GM19025 (cell line): Measurements from ENCODE around the gene GALM.
"Not testable (repeated sequence)": the region's sequence is repeated elsewhere in the genome, so short reads cannot be mapped to it uniquely, and the experiment has no call there.

Experiments
- ATAC-seq: cut with Tn5 transposase; IDR thresholded peaks from one replicate; pipeline ENCODE4 v1.9.1; 2021; ENCODE audit warnings: mild to moderate bottlenecking, low read depth, moderate library complexity; ENCODE audit not compliant: unreplicated experiment

GALM gene

DNA sequence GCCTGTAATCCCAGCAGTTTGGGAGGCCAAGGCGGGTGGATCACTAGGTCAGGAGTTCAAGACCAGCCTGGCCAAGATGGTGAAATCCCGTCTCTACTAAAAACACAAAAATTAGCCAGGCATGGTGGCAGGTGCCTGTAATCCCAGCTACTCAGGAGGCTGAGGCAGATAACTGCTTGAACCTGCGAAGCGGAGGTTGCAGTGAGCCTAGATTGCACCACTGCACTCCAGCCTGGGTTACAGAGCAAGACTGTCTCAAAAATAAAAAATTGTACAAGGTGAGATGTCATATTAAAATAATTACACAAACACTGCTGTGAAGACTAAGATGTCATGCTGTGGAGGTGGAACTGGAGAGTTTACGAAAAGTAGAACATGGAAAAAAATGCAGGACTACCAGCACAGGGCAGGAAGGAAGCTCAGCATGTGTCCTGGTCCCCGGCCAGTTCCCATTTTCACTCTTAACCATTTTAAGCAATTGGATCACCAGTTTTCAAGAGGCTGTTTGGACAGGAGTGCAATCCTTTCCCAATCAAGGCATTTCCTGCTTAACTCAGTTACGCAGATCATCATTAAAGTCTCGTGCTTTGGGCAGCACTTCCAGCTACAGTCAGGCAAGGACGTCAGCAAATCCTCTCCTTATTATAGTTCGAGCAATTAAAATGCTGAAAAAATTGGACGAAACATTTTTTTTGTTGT is 71.2 kb downstream of the GALM start:
- not testable (repeated sequence) for ATAC-seq

DNA sequence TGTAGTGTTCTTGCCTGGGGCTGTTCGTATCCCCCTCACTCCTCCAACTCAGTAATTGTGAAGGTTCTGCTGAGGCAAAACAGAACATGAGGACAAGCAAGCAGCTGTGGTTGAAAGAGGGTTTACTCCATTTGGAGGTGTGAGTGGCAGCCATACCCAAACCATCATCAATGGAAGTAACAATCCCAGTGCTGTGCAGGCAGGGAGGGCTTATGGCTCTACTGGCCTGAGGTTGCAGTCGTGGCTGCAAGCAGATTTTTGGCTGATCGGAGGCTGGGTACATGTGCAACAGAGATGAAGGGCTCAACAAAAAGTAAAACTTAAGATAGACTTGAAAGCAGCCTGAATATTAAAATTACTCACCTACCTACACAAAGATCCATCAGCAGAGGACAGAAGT is 72.0 kb downstream of the GALM start:
- ATAC-seq: no peak

DNA sequence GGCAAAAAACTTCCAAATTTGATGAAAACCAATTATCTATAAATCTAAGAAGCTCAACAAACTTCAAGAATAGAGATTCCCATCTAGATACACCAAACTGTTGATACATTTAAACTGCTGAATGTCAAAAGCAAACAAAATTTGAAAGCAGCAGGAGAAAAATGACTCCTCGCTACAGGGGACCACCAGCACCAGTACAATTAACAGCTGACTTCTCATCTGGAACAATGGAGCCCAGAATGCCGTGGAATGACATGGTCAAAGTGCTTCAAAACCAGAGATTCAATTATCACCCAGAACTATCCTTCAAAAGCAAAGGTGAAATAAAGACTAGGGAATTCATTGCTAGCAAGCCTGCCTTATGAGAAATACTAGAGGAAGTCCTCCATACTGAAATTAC is 73.6 kb downstream of the GALM start:
- no peak for ATAC-seq

DNA sequence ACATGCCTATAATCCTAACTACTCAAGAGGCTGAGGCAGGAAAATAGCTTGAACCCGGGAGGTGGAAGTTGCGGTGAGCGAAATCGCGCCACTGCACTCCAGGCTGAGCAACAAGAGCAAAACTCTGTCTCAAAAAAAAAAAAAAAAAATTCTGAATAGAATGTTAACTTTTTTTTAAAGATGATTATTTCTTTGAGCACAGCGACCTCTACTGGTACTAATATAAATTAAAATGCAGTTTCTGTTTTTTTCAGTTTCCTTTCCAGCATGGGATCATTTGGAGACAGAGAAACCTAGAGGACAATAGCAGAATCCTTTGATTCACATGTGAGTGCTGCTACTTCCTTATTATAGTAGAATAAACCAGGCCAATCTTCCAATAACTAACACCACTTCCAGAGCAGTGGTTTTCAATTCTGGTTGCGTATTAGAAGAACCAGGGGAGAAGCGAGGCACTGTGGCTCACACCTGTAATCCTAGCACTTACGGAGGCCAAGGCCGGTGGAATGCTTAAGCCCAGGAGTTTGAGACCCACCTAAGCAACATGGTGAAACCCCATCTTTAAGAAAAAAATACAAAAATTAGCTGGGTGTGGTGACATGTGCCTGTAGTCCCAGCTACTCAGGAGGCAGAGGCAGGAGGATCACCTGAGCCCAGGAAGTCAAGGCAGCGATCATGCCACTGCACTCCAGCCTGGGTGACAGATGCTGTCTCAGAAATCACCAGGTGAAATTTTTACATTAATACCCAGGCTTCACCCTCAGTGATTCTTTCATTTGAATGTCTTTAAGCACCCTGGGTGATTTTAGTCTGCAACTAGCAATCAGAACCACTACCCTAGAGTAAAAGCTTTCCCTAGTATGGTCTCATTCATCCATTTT is 75.2 kb downstream of the GALM start:
- no peak for ATAC-seq

DNA sequence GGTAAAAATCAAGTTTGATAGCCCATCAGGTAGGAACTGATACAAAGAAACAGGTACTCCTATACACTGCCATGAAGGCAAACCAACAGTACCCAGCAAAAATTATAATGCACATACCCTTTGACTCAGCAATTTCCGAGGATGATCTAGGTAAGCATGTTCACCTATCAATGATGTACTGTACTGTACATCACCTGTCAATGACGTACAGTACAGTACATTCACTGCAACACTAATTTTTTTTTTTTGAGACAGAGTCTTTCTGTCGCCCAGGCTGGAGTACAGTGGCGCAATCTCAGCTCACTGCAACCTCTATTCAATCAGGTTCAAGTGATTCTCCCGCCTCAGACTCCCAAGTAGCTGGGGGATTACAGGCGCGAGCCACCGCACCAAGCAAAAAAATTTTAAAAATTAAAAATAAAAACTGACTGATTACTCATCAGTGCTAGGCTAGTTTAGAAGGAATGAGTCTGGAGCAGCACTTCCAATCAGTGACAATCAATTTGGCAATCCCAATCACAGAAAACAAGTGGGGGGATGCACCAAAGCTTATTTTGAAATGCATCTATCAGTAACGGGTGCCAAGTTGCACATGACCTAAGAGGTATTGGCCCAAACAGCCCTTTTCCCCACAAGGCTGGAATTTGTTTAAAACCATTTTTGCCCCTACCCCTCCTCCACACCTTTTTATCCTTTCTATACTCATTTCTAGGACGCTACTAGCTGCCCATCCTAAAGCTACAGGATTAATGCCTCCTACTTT is 77.1 kb downstream of the GALM start:
- ATAC-seq: no peak

DNA sequence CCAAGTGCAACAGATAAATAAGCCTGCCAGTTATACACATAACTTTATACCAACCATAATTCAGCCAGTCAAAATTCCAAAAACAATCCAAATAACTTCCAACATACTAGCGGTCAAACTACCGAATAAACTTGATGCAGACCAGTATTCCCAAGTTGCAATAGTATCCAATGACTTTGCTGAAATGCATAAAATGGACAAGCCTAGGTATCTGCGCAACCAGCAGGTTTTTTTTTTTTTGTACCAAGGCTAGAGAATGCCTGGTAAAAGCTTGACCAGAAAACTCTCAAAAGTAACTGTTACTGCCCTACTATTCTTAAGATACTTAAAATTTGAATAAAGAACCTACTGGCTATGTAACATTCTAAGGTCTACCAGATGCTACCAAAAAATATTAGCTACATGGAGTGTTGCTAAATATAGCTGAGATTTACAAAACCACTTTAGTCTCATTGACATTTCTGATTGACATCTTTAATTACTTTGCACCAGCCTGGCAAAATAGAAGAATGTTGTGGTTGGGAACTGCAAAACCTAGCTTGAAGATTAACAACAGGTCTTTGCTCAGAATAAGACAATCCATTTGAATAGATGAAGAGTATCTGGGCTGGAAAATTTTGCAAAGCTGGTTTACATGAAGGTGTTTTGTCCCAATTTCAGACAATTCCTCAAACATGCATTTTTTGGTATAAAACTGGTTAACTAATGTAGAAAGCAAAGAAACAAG is 77.9 kb downstream of the GALM start:
- ATAC-seq: no peak

DNA sequence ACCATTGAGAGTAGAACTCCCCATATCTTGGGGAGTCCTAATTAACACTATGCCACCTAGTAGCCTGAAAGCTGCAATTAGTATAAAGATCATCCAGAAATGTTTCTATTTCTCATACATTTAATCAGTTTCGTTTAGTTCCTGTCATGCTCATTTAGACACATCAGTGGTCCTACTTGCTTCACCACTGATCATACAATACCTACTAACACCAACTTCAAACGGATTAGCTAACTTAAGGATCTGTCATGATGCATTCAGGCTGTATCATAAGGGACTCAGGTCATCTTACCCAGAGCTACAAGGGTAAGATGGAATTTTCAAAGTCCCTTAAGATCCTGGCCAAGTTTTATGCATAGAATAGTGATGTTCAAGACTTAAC is 78.5 kb downstream of the GALM start:
- ATAC-seq: no peak

DNA sequence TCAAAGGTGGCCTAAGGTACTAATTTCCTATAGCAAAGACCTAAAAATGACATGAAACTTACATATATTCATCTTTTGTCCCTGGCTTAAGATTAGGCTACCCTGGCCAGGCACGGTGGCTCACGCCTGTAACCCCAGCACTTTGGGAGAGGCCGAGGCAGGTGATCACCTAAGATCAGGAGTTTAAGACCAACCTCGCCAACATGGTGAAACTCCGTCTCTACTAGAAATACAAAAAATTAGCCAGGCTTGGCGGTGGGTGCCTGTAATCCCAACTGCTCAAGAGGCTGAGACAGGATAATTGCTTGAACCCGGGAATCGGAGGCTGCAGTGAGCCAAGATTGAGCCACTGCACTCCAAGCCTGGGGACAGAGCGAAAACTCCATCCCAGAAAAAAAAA is 79.4 kb downstream of the GALM start:
- ATAC-seq: no peak

DNA sequence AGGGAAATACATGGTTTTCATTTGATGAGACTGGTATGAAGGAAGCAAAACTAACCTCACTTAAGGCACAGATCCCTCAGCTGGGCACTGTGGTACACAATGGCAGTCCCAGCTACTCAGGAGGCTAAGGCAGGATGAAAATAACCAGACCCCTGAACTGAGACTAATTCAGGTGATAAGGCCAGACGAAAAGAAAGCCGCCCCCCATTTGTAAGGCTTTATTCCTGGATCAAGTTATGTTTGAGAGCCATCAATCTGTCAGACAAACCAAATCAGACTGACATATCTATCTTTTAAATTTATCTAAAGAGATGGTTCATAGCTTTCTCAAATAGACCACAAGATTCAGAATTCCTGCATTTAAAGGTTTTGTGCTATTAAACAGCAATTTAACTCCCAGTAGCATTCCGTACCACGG is 81.1 kb downstream of the GALM start:
- ATAC-seq: no peak

DNA sequence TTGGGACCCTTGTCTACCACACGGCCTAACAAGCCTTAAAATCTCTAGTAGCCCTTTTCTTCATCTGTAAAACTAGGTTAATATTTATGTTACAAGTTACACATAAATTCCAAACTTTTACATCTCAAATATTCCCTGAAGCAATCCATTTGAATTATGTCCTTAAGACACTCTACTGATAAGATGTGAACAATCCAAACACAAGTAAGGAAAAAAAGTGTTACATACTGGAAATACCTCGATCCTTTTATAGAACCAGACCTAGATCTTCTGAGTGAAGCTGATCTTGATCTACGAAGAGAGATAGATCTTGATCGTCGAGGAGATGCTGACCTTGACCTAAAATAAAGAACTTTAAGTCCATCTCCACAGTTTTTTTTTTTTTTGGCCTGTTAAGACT is 81.9 kb downstream of the GALM start:
- no peak for ATAC-seq

DNA sequence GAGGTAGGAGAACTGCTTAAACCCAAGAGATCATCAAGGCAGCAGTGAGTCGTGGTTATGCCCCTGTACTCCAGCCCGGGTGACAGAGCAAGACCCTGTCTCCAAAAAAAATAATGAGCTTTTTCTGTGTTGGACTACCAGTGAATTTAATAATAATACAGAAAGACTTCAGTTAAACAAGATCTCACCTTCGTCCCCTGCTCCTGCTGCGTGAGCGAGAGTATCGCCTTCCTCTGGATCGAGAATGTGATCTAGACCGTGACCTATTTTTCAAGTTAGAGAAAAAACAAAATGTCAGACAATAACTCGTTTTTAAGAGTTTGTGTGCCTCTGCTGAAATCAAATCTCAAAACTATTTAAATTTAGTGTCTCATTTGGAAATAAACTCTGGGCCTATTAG is 82.5 kb downstream of the GALM start:
- no peak for ATAC-seq

DNA sequence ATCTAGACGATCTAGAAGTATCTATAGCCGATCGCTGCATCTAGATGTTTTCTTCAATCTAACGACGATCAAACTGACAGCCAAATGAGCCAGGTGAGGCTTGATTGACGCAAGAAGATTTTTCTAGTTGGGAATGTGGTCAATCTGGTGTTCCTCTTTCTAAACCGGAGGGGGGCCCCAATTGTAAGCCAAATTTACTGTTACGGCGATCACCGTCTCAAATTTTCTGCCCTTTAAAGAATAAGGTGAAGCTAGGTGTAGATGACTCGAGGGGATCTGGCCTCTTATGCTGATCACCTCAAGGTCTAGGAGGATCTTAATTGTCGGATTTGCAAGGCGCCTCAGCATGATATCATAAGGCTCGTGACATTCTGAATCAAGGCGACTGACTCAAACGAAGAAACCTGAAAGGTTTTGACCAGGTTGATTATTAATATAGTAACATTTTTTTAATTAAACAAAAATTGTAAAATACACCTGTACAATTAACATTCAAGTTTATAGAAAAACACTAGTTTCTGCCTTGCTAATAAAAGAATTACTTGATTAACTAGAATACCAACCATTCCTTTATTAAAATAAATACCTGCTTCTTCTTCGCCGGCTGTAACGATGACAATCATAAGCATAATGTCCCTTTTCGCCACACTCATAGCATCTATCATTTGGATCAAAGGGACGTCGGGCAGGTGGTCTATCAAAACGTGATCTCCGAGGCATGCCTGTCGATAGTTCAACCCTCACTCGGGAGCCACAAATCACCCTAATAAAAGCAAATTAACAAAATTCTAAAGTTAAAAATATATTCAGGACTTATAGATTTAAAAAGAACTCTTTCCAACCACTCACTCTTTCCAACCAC is 83.3 kb downstream of the GALM start:
- ATAC-seq: no peak

DNA sequence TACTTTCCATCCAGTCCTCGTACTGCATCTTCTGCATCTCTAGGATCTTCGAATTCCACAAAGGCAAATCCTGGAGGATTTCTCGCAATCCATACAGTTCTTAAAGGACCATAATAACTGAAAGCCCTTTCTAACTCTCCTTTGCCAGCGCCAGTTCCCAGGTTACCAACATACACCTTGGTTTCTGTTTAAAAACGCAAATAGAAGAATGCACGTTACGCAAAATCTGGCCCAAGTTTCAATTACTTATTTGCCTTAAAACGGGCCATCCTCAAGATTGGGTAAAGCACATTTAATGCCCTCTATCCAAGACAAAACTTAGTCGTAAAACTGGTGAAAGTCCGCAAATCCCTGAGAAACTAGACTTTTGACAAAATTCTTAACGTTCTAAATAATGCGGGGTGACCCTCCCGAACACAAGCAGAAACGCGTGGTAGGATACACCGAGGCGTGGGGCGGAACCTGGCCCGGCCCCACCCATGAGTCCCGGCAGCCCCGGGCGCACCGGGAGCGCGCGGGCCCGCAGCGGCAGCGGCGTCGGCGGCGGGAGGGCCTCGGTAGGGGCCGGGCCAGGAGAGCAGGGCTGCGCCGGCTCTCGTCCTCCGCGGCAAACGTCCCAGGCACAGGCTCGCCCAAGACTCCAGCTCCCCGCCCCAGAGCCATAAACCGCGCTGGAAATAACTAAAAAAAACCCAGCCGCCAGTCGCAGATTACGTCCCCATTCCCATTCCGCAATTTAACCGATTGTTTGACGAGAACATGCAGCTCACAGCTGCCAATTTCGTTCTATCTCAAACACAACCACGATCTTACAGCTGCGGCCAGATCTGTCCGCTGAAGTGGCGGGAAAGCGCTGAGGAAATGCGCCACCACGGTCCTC is 84.3 kb downstream of the GALM start:
- peak; percentile 42 for ATAC-seq

DNA sequence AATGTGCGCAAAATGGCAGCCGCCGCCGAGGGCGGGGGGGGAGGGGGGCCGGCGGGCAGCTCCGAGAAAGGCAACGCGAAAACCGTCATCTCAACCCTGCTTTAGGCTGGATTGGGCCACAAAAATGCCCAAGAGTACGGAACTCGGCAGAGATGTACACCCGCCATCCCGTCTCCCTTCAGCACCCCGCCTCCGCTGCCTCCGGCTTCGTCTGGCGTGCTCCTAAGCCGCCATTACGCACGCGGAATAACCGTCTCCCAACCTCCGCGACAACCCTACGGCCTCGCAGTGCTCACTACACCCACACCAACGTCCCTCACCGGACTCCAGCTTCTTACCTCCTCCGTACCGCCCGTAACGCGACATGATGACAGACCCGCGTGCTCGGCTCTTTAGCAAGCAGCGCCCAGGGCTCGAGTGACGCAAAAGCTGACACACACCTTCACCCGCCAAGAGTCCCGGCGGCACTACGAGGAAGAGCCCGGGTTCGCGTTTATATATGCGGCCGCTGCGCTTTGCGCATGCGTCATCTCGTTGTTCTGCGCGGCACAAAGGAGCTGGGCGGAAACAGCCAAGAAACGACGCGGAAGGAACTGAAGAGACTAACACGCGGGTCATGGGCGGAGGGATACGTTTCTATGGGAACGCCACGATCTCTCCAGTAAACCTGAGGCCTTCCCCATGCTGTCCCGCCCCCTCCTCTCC is 85.1 kb downstream of the GALM start, which contains the start of gene SRSF7:
Gene SRSF7, minus strand, starts transcription at position 471 of the 705 bp plus-strand sequence. Its CDS starts 105 bp downstream, at position 366.
- peak; percentile 69 for ATAC-seq

DNA sequence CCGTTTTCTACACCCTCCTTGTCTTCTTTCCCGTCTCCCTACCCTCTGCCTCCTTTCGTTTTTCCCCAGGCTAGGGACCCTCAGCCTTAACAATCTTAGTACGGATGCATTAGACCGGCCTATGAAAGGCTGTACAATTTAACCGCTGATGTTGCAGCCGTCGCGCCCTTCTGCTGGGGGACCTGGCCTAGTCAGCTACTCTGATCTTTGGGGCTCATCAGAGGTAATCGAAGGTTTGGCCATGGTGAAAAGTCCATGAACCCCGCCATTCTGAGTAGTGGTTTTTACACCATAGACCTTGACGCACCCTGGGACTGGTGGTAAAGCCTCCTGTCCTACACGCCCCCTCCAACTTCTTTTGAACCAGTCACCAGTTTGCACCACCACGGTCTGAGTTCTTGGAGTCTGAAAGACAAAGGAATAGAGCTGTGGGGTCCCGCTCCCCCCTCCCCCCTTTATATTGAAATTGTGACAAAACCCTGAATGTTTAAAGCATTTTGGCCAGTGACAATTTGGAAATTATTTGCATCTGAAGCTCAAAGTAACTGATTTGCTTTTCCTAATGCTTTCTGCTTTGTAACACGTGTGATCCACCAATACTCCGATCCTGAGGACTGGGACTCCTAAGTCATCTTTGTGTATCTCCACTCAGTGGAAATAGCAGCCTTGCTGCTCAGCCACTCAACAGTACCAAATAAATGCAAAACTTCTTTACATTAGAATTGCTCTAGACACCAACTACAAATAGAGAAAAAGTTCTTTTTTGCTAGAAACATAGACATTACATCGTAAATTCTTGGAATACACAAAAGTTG is 85.9 kb downstream of the GALM start:
- no peak for ATAC-seq

DNA sequence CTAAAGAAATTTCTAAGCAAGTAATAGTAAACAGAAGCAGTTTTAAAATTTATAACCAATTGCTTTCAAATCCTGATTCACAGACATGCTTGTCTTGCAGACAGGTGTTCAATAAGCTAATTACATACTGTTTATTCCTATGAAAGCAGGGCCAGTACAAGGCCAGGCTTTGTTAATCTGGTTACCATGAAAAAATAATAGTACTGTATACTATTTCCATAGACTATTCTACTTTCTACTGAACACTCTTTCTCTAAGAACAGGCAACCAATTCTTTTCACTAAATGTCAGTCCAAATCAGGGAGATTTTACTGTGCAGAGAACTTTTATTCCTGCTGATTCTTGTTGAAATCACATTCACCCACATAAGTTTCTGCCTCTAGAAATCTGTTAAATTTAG is 88.1 kb downstream of the GALM start:
- no peak for ATAC-seq

DNA sequence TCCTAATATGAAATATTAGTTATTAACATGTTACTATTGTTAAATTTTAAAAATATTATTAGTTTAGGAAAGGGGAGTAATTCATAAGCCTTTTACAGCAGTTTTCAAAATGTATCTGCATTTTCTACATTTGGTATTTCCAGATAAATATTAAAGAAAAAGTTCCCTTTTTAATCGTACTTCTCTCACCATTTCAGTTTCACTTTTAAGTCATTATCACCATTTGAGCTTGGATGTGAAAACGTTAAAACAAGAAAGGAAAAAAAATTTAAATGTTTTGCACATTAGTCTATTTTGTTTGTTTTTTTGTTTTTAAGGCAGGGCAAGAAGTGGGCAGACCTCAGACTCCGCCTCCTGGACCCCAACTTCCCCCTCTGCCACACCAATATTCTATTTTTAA is 88.6 kb downstream of the GALM start:
- ATAC-seq: no peak
